Calu3 (cell line): ENCODE results near the gene KLHL29. TPM values are rescaled to one million over a fixed set of nuclear protein-coding genes. Genes with fewer than 3 reads are reported as not detected.

Experiments used
- BruUV-seq: library from RNA; stranded (reverse); fragments of 400-500 nt; replicated peaks from 2 replicates; lab custom pipeline; 2021; lab: Mats Ljungman, UMichigan
- CTCF ChIA-PET: fragments of 300-600 bp; sonication (Branson Sonifier 250); formaldehyde crosslinking; loops from one replicate; lab custom pipeline; 2022; ENCODE audit warnings: antibody characterized with exemption; lab: Charles Lee
- DNase-seq: peaks from one replicate; pipeline ENCODE4 v3.0.0; 2022
- H3K27ac Mint-ChIP-seq: one replicate; pipeline ENCODE4 v1.8.0; 2022; ENCODE audit warnings: mixed read lengths; ENCODE audit not compliant: unreplicated experiment
- H3K27me3 Mint-ChIP-seq: one replicate; pipeline ENCODE4 v1.8.0; 2022; ENCODE audit warnings: mixed read lengths; ENCODE audit not compliant: unreplicated experiment
- H3K36me3 Mint-ChIP-seq: one replicate; pipeline ENCODE4 v1.8.0; 2022; ENCODE audit warnings: mild to moderate bottlenecking, moderate library complexity, mixed read lengths; ENCODE audit not compliant: insufficient read depth, unreplicated experiment
- H3K4me1 Mint-ChIP-seq: one replicate; pipeline ENCODE4 v1.8.0; 2022; ENCODE audit warnings: mild to moderate bottlenecking, low read depth, mixed read lengths; ENCODE audit not compliant: unreplicated experiment
- H3K4me3 Mint-ChIP-seq: one replicate; pipeline ENCODE4 v1.8.0; 2022; ENCODE audit warnings: mild to moderate bottlenecking, low read depth, moderate library complexity, mixed read lengths; ENCODE audit not compliant: unreplicated experiment
- H3K9me3 Mint-ChIP-seq: one replicate; pipeline ENCODE4 v1.8.0; 2022; ENCODE audit warnings: low read depth, mixed read lengths; ENCODE audit not compliant: unreplicated experiment
- CTCF ChIP-seq: fragments of 200-600 bp; IDR thresholded peaks from one replicate; pipeline ENCODE4 v1.8.0; 2022; ENCODE audit warnings: antibody characterized with exemption; ENCODE audit not compliant: unreplicated experiment
- intact Hi-C: fragments of 100-400 bp; cut with micrococcal nuclease; formaldehyde crosslinking; loops from one replicate; pipeline ENCODE4 v1.10.0; 2022; ENCODE audit not compliant: unreplicated experiment
- total RNA-seq: library from RNA; stranded (reverse); gene quantifications from 2 replicates; pipeline ENCODE4 v1.2.3, GENCODE V29; 2022

KLHL29 gene
- total RNA-seq, 1 experiment from 2014 or later, result 11.9 TPM

GRCh38 chr2:23561088-23561487, 176.1 kb downstream of the KLHL29 start:
- Mint-ChIP-seq H3K27ac (no peak overlapping the region), H3K27me3 (no peaks in the 10 kb centered on the region), H3K4me3 (no peak overlapping the region), H3K9me3 (no peaks in the 10 kb centered on the region), H3K36me3 (peaks cover 5% of the 10 kb centered on the region), H3K4me1 (peaks cover 18% of the 10 kb centered on the region)
- CTCF ChIA-PET, result no interaction called here
- no peak for TF ChIP-seq CTCF
- no peak for DNase-seq
- intact Hi-C loops, result no loop called here
- BruUV-seq, result no TSS peak

- no TSS peak for BruUV-seq
- peaks cover 5% of the 10 kb centered on the region for H3K36me3 Mint-ChIP-seq
- intact Hi-C loops, result no loop called here
- no peak overlapping the region for H3K4me3 Mint-ChIP-seq
- no peak for DNase-seq
- TF ChIP-seq CTCF, result no peak
- no peaks in the 10 kb centered on the region for H3K9me3 Mint-ChIP-seq
- H3K27ac Mint-ChIP-seq, result no peak overlapping the region
- H3K4me1 Mint-ChIP-seq, result peaks cover 18% of the 10 kb centered on the region
- CTCF ChIA-PET, result no interaction called here
- H3K27me3 Mint-ChIP-seq, result no peaks in the 10 kb centered on the region
These were observed 176.6 kb downstream of the KLHL29 start for GRCh38 chr2:23561544-23561943.

- Mint-ChIP-seq H3K9me3 (no peaks in the 10 kb centered on the region), H3K4me3 (no peak overlapping the region), H3K27me3 (no peaks in the 10 kb centered on the region), H3K36me3 (peaks cover 2% of the 10 kb centered on the region), H3K4me1 (peaks cover 13% of the 10 kb centered on the region), H3K27ac (no peak overlapping the region)
- intact Hi-C loops, result no loop called here
- BruUV-seq, result no TSS peak
- no peak for TF ChIP-seq CTCF
- DNase-seq, result no peak
- CTCF ChIA-PET, result no interaction called here
These were observed 177.2 kb downstream of the KLHL29 start for GRCh38 chr2:23562143-23562542.

DNA sequence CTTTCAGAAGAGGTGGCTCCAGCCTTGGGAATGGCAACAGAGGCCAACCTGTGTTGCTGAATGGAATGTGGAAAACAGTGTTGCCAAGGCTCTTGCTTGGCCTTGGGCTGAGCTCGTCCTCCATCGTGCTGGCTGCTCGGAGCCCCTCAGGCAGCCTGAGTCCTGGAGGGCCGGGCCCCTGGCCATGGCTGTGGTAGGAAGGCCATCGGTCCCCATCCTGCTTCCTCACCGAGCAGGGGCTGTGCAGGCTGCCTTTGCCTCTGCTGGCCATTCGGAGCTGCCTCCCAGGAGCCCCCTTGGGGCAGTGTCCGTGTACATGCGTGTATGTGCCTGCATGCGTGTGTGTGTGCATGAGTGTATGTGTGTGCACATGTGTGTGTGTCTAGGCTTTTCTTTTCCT, 178.2 kb downstream of the KLHL29 start:
- no peak for TF ChIP-seq CTCF
- H3K27ac Mint-ChIP-seq, result no peak overlapping the region
- CTCF ChIA-PET, result no interaction called here
- no peaks in the 10 kb centered on the region for H3K36me3 Mint-ChIP-seq
- no peaks in the 10 kb centered on the region for H3K9me3 Mint-ChIP-seq
- intact Hi-C loops, result no loop called here
- H3K27me3 Mint-ChIP-seq, result no peaks in the 10 kb centered on the region
- no TSS peak for BruUV-seq
- DNase-seq, result no peak
- peaks cover 8% of the 10 kb centered on the region for H3K4me1 Mint-ChIP-seq
- H3K4me3 Mint-ChIP-seq, result no peak overlapping the region
